NCI-H524 (cell line): Measurements from ENCODE around the gene GTF3C2.

ENCODE experiments used
- DNase-seq, 2 experiments: peaks; one replicate each; lab custom pipeline; 2025; lab: John Stamatoyannopoulos, UW

GTF3C2 gene

GRCh38 chr2:27296481-27296880 is 60.1 kb downstream of the GTF3C2 start:
- no peak for DNase-seq

DNA sequence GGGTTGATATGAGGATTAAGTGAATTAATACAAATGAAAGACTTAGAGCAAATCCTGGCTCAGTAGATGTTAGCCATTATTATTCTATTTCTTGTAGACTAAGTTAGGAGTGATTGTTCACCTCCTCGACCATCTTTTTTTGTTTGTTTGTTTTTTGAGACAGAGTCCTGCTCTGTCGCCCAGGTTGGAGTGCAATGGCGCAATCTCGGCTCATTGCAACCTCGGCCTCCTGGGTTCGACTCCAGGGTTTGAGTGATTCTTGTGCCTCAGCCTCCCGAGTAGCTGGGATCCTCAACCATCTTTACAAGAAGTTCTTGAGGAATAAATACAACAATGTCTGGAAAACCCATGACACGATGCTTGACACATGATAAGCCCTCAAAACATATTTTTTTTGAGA is 61.6 kb downstream of the GTF3C2 start:
- DNase-seq: no peak

GRCh38 chr2:27291865-27292264 is 64.7 kb downstream of the GTF3C2 start:
- DNase-seq: peak in 1 of 2 experiments; percentile 30

- DNase-seq: no peak
Measured at GRCh38 chr2:27290549-27290948, 66.0 kb downstream of the GTF3C2 start.

DNA sequence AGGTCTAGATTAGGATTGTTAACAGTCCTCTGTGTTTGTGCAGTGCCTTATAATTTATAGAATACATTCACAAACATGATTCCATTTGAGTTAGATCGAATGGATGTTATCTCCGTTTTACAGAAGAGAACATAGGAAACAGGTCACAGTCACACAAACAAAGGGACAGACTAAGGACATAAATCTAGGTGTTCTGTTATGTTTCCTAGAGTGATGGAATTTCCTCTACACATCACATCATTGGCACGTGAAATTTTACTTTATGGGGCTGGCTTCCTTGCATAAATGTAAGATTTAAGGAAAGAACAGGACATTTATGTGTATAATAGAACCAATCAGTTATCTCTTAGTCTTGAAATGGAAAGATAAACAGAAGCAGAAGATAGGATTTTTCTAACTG is 68.0 kb downstream of the GTF3C2 start:
- no peak for DNase-seq

- no peak for DNase-seq
Measured at GRCh38 chr2:27285481-27285880, 71.1 kb downstream of the GTF3C2 start.

GRCh38 chr2:27284996-27285395 is 71.6 kb downstream of the GTF3C2 start:
- no peak for DNase-seq

DNA sequence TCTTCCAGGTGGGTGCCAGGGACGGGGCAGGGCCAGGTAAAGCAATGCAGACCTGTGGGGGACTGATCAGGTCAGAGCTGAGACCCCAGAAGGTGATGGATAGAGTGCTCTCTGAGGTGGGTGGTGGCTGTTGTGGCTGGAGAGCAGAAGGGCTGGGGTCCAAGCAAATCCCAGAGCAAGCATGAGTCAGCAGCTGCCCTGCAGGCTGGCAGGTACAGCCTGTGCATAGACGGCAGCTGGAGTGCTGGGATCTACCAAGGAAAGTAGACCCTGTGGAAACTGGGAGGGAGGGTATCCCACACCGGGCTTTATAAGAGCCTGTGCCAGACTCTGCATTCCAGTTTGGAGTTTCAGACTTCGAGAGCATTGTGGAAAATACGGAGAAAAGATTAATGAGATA is 73.7 kb downstream of the GTF3C2 start:
- DNase-seq: no peak

DNA sequence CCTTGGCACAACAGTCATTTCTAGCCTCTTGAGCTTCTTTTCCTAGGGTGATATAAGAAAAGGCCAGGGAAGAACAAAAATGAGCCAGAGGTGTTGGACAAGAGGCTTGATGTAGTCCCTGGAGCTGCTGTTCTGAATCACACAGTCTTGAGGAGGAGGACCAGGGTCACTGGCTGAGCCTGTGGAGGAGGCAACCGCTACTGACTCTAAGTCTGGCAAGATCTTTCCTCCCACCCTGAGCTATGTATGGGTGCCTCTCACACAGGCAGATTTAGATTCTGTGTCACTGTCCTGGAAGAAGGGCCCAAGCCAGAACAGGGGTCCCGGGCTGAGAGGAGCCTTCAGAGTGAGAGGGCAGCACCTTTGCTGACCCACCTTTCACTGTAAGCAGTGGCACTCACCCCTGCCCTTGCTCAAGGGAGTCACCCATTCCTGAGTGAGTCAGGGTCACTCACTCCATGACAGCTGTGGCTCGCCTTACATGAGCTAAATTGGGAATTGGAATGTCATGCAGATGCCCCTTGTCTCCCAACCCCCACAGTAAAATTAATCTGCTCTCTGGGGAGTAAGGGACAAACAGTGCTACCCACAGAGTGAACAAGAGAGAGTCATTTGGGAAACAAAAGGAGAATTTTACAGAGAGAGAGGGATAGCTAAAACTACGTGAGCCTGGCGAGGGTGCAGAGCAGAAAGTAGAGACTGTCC is 74.6 kb downstream of the GTF3C2 start, which contains the start of gene TRIM54:
Gene TRIM54, plus strand, starts transcription at position 575 of the 705 bp plus-strand sequence. CDS start 303 bp downstream, outside the sequence.
- peak in 1 of 2 experiments; percentile 37 for DNase-seq

GRCh38 chr2:27281442-27281841 is 75.1 kb downstream of the GTF3C2 start:
- no peak for DNase-seq

DNA sequence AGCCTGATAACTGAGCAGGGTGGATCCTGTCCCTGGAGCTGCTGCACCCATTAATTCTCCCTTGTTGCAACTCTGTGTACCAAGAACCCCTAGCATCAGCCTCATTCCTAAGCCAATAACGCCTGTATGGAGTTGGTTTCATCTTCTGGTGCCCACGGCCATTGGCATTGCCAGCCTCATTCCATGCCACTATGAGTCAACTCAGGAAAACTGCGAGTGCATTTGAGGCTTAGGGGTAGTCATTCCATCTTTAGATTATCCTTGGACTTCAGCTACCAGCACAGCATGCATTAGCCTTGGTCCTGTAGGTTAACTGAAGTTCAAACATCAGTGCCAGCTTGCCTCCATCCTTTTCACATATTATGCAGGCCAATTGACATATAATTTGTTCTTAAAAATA is 75.7 kb downstream of the GTF3C2 start:
- no peak for DNase-seq

GRCh38 chr2:27278010-27278409 is 78.6 kb downstream of the GTF3C2 start:
- no peak for DNase-seq
